Prostate gland (tissue), 2 donors: ENCODE results near the gene ANKRD33.

Experiments used
- POLR2AphosphoS5 ChIP-seq: sonication (generic); formaldehyde crosslinking; IDR thresholded peaks from one replicate; pipeline ENCODE4 v1.6.1; 2017; ENCODE audit warnings: antibody characterized with exemption
- TF ChIP-seq, protein P1 (sequence below), 4 experiments: fragments of 200-600 bp in 2 of 4; fragments of 450-650 bp in 2 of 4; sonication (generic) in 2 of 4; IDR thresholded peaks; 1 replicate in 3 of 4; 2 replicates in 1 of 4; pipeline ENCODE4 v1.5.1; 2016 to 2019; ENCODE audit warnings: antibody characterized with exemption in 4 of 4, mild to moderate bottlenecking in 2 of 4, moderate library complexity in 2 of 4

DNA sequence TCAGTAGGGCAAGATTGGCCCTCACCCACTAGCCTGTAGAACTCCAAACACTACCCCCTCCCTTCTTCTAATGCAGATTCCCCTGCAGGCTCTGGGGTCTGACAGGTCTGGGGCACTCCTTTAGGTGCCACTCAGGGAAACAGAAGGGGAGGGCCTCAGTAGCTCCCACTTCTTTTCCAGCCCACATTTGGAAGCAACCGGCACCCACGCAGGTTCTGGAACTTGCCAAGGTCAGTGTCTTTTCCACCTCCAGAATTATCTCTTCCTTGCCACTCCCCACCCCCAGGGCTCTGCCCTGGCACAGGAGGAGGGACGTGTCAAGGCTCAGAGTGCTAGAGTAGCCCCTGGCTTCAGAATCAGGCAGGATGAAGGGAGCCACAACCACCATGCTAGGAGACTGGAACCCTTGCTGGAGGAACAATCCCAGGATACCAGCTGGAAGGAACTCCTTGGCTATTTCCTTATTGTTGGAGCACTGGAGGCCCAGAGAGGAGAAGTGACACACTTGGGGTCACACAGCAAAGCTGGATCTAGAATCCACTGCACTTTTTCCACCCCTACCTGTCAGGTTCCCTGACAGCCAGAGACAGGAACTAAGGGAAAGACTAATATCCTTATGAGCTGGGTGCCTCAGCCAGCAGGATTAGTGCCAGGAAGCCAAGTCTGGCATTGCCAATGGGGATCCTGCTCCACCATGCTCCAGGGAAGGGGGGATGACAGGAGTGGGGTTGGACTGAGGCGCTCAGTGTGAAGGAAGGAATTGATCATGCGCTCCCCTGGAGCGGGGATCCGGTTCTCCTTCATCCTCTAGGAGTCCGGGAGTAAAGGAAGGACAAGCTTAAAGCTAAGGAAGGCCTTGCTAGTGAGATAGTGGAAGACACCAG, 37.6 kb upstream of the ANKRD33 start:
- TF ChIP-seq, protein P1, sequence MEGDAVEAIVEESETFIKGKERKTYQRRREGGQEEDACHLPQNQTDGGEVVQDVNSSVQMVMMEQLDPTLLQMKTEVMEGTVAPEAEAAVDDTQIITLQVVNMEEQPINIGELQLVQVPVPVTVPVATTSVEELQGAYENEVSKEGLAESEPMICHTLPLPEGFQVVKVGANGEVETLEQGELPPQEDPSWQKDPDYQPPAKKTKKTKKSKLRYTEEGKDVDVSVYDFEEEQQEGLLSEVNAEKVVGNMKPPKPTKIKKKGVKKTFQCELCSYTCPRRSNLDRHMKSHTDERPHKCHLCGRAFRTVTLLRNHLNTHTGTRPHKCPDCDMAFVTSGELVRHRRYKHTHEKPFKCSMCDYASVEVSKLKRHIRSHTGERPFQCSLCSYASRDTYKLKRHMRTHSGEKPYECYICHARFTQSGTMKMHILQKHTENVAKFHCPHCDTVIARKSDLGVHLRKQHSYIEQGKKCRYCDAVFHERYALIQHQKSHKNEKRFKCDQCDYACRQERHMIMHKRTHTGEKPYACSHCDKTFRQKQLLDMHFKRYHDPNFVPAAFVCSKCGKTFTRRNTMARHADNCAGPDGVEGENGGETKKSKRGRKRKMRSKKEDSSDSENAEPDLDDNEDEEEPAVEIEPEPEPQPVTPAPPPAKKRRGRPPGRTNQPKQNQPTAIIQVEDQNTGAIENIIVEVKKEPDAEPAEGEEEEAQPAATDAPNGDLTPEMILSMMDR (IDR thresholded peaks at IDR 0.05): no peak
- no peak for TF ChIP-seq POLR2AphosphoS5
